Measurements from ENCODE around the gene LRP1B.

GRCh38 chr2:141062031-141062430, 1068.8 kb downstream of the LRP1B start:
- TF ChIP-seq CTCF (IDR thresholded peaks at IDR 0.05; ENCODE audit: low read depth, low read length, missing input control) (no peak), REST (IDR thresholded peaks at IDR 0.05) (no peak), ZBTB33 (IDR thresholded peaks at IDR 0.05) (no peak), EGR1 (IDR thresholded peaks at IDR 0.05; ENCODE audit: low read depth in 2 of 2) (no peak), SP1 (IDR thresholded peaks at IDR 0.05) (no peak), GABPA (IDR thresholded peaks at IDR 0.05 in 1 of 2, conservative IDR thresholded peaks at IDR 0.05 in 1 of 2) (no peak), RAD21 (IDR thresholded peaks at IDR 0.05) (no peak), TAF1 (conservative IDR thresholded peaks at IDR 0.05) (no peak), HNF4A (conservative IDR thresholded peaks at IDR 0.05) (no peak)
